ENCODE measurements around the gene KLHL29. TPM values are rescaled to one million over a fixed set of nuclear protein-coding genes. Genes with fewer than 3 reads are reported as not detected.

KLHL29 gene
- total RNA-seq, 1 experiment from 2014 or later, result 2.4 TPM

GRCh38 chr2:23335550-23335949 is 49.4 kb upstream of the KLHL29 start:
- Histone ChIP-seq H2AFZ (ENCODE audit: low read length) (no peak overlapping the region), H3K27ac (ENCODE audit: insufficient read length, low read depth, low read length) (no peak overlapping the region), H2BK5ac (ENCODE audit: insufficient read length, low read length) (no peak overlapping the region), H4K5ac (ENCODE audit: insufficient read length, low read depth, low read length) (no peak overlapping the region), H2BK120ac (ENCODE audit: low read depth, low read length, poor library complexity, severe bottlenecking) (no peak overlapping the region), H3K79me1 (ENCODE audit: insufficient read depth, low read depth, low read length, poor library complexity, severe bottlenecking) (no peaks in the 10 kb centered on the region), H4K8ac (replicated peaks; ENCODE audit: insufficient read length, low read depth, low read length) (no peak overlapping the region), H3K56ac (ENCODE audit: insufficient read length, low read depth, low read length) (no peak overlapping the region), H3K9me3 (ENCODE audit: control insufficient read depth, low read depth, low read length) (no peaks in the 10 kb centered on the region), H3K9ac (ENCODE audit: extremely low read depth, insufficient read length, low read length) (no peak overlapping the region), H3K4me1 (ENCODE audit: insufficient read depth, low read length) (no peaks in the 10 kb centered on the region), H2BK20ac (ENCODE audit: low read depth, low read length, poor library complexity, severe bottlenecking) (no peak overlapping the region), H2BK15ac (ENCODE audit: low read depth, low read length) (no peak overlapping the region), H3K79me2 (ENCODE audit: insufficient read depth, low read length) (no peaks in the 10 kb centered on the region), H3T11ph (ENCODE audit: low read length) (no peak overlapping the region), H2AK5ac (ENCODE audit: insufficient read length, low read length) (no peak overlapping the region), H3K18ac (ENCODE audit: insufficient read length, low read depth, low read length) (no peak overlapping the region), H3K27me3 (ENCODE audit: insufficient read depth, low read length) (no peaks in the 10 kb centered on the region), H3K4me2 (ENCODE audit: insufficient read depth, insufficient read length, low read length) (no peak overlapping the region), H4K91ac (ENCODE audit: insufficient read length, low read depth, low read length) (no peak overlapping the region), H2BK12ac (ENCODE audit: insufficient read length, low read depth, low read length) (no peak overlapping the region), H3K4ac (ENCODE audit: low read depth, low read length) (no peak overlapping the region), H3K23me2 (ENCODE audit: insufficient read length, low read depth, low read length, poor library complexity, severe bottlenecking) (no peaks in the 10 kb centered on the region), H4K20me1 (ENCODE audit: control insufficient read depth, insufficient read depth, insufficient read length) (no peaks in the 10 kb centered on the region), H3K14ac (ENCODE audit: insufficient read depth, low read length) (no peak overlapping the region), H3K23ac (ENCODE audit: insufficient read length, low read depth, low read length) (no peak overlapping the region)
- H3K27me3 Mint-ChIP-seq (ENCODE audit: low read depth), result peaks cover 10% of the 10 kb centered on the region
- H3K4me3 Mint-ChIP-seq, result no peak overlapping the region
- H3K36me3 Mint-ChIP-seq (ENCODE audit: insufficient read depth in 1 of 3, low read depth in 3 of 3), result peaks cover 0 to 1% (median 0%) of the 10 kb centered on the region in 3 experiments; a peak in 1 of 7 replicates
- no peak overlapping the region for H3K27ac Mint-ChIP-seq
- DNase-seq, result no peak
- no peak for TF ChIP-seq CTCF (conservative IDR thresholded peaks at IDR 0.05)
- H3K4me1 Mint-ChIP-seq, result peaks cover 6 to 9% of the 10 kb centered on the region in 2 experiments
- H3K9me3 Mint-ChIP-seq, result peaks cover 0 to 3% of the 10 kb centered on the region in 2 experiments; a peak in 2 of 5 replicates
- WGBS (ENCODE audit: extremely low coverage, insufficient read length, low lambda C conversion rate), result no CpG with 5 or more reads among the region's 2 CpGs
